Peyer's patch (tissue), 4 donors: ENCODE data around the gene PARP15. TPM values are rescaled to one million over a fixed set of nuclear protein-coding genes. Genes with fewer than 3 reads are reported as not detected.

Experiments
- DNase-seq, 3 donors: peaks; one replicate each; pipeline ENCODE4 v3.0.0-alpha.2; 2017 to 2019
- H3K27ac ChIP-seq, 4 donors: fragments of 200-600 bp; sonication (generic); one replicate each; pipeline ENCODE4 v1.5.1; 2016 to 2019
- H3K27me3 ChIP-seq, 2 donors: fragments of 200-600 bp; sonication (generic); one replicate each; pipeline ENCODE4 v1.5.1; 2019
- H3K36me3 ChIP-seq, 3 donors: fragments of 200-600 bp; sonication (generic); one replicate each; pipeline ENCODE4 v1.5.1; 2016 to 2019
- H3K4me1 ChIP-seq, 4 donors: fragments of 200-600 bp; sonication (generic); one replicate each; pipeline ENCODE4 v1.5.1; 2016 to 2019
- H3K4me3 ChIP-seq, 4 donors: fragments of 200-600 bp; sonication (generic); 1 replicate in 3 of 4; 2 replicates in 1 of 4; pipeline ENCODE4 v1.5.1; 2016 to 2019; ENCODE audit warnings: mild to moderate bottlenecking in 1 of 4
- H3K9me3 ChIP-seq, 4 donors: fragments of 200-600 bp; sonication (generic); one replicate each; pipeline ENCODE4 v1.5.1; 2016 to 2019; ENCODE audit warnings: mild to moderate bottlenecking in 1 of 4
- POLR2A ChIP-seq, 2 donors: fragments of 450-650 bp; IDR thresholded peaks; one replicate each; pipeline ENCODE4 v1.5.1; 2017; ENCODE audit warnings: antibody characterized with exemption in 2 of 2, mild to moderate bottlenecking in 2 of 2, moderate library complexity in 2 of 2
- total RNA-seq, 4 donors: library from RNA; depleted of rRNA; stranded (reverse); fragments of >200 nt; gene quantifications; one replicate each; pipeline ENCODE4 v1.1.0, GENCODE V29; 2016
- TF ChIP-seq, protein P1 (sequence below), 6 experiments: fragments of 450-650 bp in 4 of 6; fragments of 200-600 bp in 2 of 6; sonication (generic) in 1 of 6; IDR thresholded peaks; one replicate each; pipeline ENCODE4 v1.5.1; 2017 to 2019; ENCODE audit warnings: antibody characterized with exemption in 6 of 6, mild to moderate bottlenecking in 3 of 6, moderate library complexity in 1 of 6

Gene PARP15
- total RNA-seq: 100 to 1,000 TPM in 1 of 4 donors, 1 to 10 TPM in 3; 3.1 to 109 (median 6.5) TPM

DNA sequence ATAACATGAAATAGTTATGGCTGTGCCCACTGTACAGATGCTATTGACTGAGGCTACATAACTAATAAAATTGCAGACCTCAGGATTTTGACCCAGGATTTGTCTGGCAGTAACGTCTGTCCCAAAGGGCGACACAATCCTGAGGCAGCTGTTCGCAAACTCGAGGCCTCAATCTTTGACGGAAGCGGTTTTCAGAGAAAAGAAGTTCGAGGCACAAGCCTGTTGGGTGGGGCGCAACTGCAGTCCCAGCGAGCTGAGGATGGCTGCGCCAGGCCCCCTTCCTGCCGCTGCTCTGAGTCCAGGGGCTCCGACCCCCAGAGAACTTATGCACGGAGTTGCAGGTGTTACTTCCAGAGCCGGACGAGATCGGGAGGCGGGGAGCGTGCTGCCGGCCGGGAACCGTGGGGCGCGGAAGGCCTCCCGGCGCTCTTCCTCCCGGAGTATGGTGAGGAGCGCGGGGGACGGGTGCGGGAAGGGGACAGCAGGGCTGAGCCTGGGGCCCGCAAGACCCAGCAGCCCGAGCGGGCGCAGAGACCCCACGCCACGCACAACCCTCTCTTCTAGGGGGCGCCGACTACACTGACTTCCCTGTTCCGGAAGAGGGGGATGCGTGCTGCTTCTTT, at the start of gene PARP15:
Gene PARP15, plus strand, starts transcription at position 242 of the 623 bp plus-strand sequence. Its CDS starts 18 bp downstream, at position 260.
- peaks cover 0 to 11% (median 0%) of the 10 kb centered on the region in 3 donors for H3K36me3 ChIP-seq
- peak; percentile 51 to 74 (median 61) for DNase-seq
- H3K9me3 ChIP-seq: peaks cover 0 to 14% (median 3%) of the 10 kb centered on the region in 4 donors
- peak within 1 kb of the TSS; percentile 31 to 89 (median 70) for H3K27ac ChIP-seq
- no peaks in the 10 kb centered on the region for H3K27me3 ChIP-seq
- H3K4me3 ChIP-seq: peak within 1 kb of the TSS; percentile 54 to 61 (median 56)
- TF ChIP-seq POLR2A (IDR thresholded peaks at IDR 0.05): no peak
- TF ChIP-seq, protein P1, sequence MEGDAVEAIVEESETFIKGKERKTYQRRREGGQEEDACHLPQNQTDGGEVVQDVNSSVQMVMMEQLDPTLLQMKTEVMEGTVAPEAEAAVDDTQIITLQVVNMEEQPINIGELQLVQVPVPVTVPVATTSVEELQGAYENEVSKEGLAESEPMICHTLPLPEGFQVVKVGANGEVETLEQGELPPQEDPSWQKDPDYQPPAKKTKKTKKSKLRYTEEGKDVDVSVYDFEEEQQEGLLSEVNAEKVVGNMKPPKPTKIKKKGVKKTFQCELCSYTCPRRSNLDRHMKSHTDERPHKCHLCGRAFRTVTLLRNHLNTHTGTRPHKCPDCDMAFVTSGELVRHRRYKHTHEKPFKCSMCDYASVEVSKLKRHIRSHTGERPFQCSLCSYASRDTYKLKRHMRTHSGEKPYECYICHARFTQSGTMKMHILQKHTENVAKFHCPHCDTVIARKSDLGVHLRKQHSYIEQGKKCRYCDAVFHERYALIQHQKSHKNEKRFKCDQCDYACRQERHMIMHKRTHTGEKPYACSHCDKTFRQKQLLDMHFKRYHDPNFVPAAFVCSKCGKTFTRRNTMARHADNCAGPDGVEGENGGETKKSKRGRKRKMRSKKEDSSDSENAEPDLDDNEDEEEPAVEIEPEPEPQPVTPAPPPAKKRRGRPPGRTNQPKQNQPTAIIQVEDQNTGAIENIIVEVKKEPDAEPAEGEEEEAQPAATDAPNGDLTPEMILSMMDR (IDR thresholded peaks at IDR 0.05): no peak
- peaks cover 0 to 4% (median 0%) of the 10 kb centered on the region in 4 donors for H3K4me1 ChIP-seq

DNA sequence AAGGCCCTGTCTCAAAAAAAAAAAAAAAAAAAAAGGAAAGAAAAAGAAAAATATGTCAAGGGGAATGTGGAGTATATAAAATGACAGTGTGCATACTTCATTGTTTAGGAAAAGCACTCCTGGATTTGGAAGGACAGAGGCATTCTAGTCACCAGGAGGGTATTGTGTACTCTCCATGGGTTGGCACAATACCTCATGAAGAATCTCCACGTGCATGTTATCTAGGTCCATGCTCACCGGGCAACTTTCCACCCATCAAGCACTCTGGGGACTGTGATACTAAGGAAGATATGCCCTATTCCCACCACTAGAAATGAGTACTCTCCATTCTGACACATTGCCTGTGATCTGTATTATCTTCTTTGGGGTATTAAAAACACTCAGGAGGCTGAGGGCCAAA, 47.3 kb upstream of the PARP15 start:
- DNase-seq: no peak
- Histone ChIP-seq H3K9me3 (no peaks in the 10 kb centered on the region), H3K27me3 (no peaks in the 10 kb centered on the region), H3K4me3 (no peak overlapping the region), H3K4me1 (no peaks in the 10 kb centered on the region), H3K27ac (no peak overlapping the region), H3K36me3 (peaks cover 0 to 57% (median 0%) of the 10 kb centered on the region in 3 donors)
- TF ChIP-seq POLR2A (IDR thresholded peaks at IDR 0.05): no peak
- TF ChIP-seq, protein P1 (IDR thresholded peaks at IDR 0.05): no peak

DNA sequence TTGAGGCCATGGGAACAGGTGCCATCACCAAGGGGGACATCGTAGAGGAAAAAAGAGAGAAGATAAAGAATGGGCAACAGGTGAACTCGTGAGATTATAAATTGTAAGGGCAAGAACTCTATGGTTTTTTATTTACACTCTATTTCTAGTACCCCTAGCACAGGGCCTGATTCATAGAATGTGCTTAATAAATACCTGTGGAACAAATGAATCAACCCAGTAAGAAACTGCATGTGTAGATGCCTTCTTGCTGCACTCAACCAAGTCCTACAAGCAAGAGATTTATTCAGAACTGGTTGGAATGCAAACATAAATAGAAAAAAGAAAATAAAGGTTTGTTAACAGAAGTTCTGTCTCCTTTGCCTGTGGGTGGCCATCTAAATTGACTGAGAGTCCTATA, 44.0 kb upstream of the PARP15 start:
- no peaks in the 10 kb centered on the region for H3K4me1 ChIP-seq
- H3K27me3 ChIP-seq: no peaks in the 10 kb centered on the region
- H3K36me3 ChIP-seq: peaks cover 0 to 81% (median 0%) of the 10 kb centered on the region in 3 donors
- no peak overlapping the region for H3K4me3 ChIP-seq
- no peaks in the 10 kb centered on the region for H3K9me3 ChIP-seq
- H3K27ac ChIP-seq: no peak overlapping the region
- TF ChIP-seq, protein P1 (IDR thresholded peaks at IDR 0.05): no peak
- no peak for TF ChIP-seq POLR2A (IDR thresholded peaks at IDR 0.05)
- no peak for DNase-seq

DNA sequence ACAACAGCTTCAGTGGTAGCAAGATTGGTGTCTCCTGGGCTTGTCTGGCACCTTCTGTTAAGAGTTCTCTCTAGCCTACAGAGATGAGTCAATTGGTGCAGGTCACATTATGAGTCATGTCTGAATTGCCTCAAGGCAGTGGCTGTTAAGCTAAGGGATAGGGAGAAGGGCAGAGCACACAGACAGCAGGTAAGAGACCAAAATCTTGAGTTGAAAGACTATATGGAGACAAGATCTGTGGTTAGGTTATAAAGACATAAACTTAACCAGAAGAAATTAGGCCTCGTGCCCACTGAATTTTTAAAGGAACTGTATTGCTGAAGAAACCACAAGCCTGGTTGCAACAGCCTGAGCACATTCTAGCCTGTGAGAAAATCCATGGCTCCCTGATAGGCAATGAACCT, 43.5 kb upstream of the PARP15 start:
- H3K4me3 ChIP-seq: no peak overlapping the region
- no peaks in the 10 kb centered on the region for H3K4me1 ChIP-seq
- H3K27me3 ChIP-seq: no peaks in the 10 kb centered on the region
- no peak for DNase-seq
- TF ChIP-seq, protein P1 (IDR thresholded peaks at IDR 0.05): no peak
- TF ChIP-seq POLR2A (IDR thresholded peaks at IDR 0.05): no peak
- H3K27ac ChIP-seq: no peak overlapping the region
- H3K9me3 ChIP-seq: no peaks in the 10 kb centered on the region
- H3K36me3 ChIP-seq: peaks cover 0 to 81% (median 0%) of the 10 kb centered on the region in 3 donors

DNA sequence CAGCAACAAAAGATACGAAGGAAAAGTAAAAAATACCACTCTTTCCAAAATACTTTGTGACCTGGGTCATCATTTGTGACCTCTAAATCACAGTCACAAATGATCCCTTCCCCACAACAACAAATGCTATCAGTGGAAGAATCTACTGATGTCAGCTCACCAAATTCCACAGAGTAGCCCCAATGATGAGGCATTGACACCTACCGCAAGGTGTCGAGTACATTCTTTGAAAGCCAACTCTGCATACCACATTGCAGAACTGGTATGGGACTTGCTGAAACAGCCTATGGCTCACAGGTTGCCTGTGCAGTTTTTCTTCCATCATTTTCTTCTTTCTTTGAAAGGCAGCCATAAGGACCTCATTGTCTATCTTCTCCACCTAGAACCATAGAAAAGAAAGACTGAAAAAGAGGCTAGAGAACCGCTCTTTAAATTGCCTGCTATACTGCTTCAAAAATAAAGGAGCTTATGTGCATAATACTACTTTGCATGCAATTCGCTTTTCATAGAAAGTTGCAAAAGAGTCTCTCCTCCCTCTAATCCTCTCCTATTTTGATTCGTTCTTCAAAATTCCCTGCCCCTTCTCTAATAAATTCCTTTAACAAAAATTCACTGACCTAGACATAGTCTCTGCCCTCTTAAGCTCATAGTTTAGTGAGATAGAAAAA, 41.4 kb upstream of the PARP15 start:
- Histone ChIP-seq H3K27ac (no peak overlapping the region), H3K36me3 (peaks cover 0 to 97% (median 0%) of the 10 kb centered on the region in 3 donors), H3K9me3 (no peaks in the 10 kb centered on the region), H3K4me3 (no peak overlapping the region), H3K4me1 (no peaks in the 10 kb centered on the region), H3K27me3 (no peaks in the 10 kb centered on the region)
- DNase-seq: no peak
- TF ChIP-seq, protein P1 (IDR thresholded peaks at IDR 0.05): no peak
- TF ChIP-seq POLR2A (IDR thresholded peaks at IDR 0.05): no peak
